PC-3 (cell line): ENCODE results near the gene SENP3.

Experiments
- CTCF ChIP-seq: fragments of 300-600 bp; sonication (generic); conservative IDR thresholded peaks from 2 replicates; pipeline ENCODE4 v1.5.1; 2017; ENCODE audit warnings: antibody characterized with exemption, low read depth, mild to moderate bottlenecking, low read length
- EZH2 ChIP-seq: fragments of 300-600 bp; sonication (generic); IDR thresholded peaks from one replicate; pipeline ENCODE4 v1.6.1; 2017; ENCODE audit warnings: antibody characterized with exemption, mild to moderate bottlenecking, low read length; ENCODE audit not compliant: unreplicated experiment

- no peak for TF ChIP-seq CTCF
- no peak for TF ChIP-seq EZH2
Observed at GRCh38 chr17:7557147-7557764, 4.5 kb upstream of the SENP3 start.
